PFSK-1 (cell line): Measurements from ENCODE around the gene MSANTD1.

Experiments used
- FOXP2 ChIP-seq: optimal IDR thresholded peaks from 2 replicates; pipeline ENCODE3; 2011; ENCODE audit warnings: borderline replicate concordance, control low read depth, inconsistent platforms; ENCODE audit not compliant: insufficient read depth; ENCODE audit errors: extremely low read length, extremely low read depth
- POLR2AphosphoS5 ChIP-seq: IDR thresholded peaks from 2 replicates; pipeline ENCODE4 v1.6.1; 2012; ENCODE audit warnings: low read depth, mild to moderate bottlenecking, control low read depth, low read length, moderate library complexity
- REST ChIP-seq, 2 experiments: IDR thresholded peaks; 2 replicates each; pipeline versions ENCODE4 v1.6.1 to v1.8.0; 2011 to 2012; ENCODE audit warnings: low read depth in 2 of 2, low read length in 2 of 2, control low read depth in 1 of 2, inconsistent platforms in 1 of 2, mild to moderate bottlenecking in 1 of 2, moderate library complexity in 1 of 2; ENCODE audit not compliant: insufficient read depth in 1 of 2
- SIN3A ChIP-seq: IDR thresholded peaks from 2 replicates; pipeline ENCODE4 v1.6.1; 2012; ENCODE audit warnings: mild to moderate bottlenecking, low read length, moderate library complexity, borderline replicate concordance; ENCODE audit not compliant: insufficient read depth
- TAF1 ChIP-seq: IDR thresholded peaks from 2 replicates; pipeline ENCODE4 v1.6.1; 2012; ENCODE audit warnings: low read length, control low read depth, borderline replicate concordance; ENCODE audit not compliant: insufficient read depth

The MSANTD1 gene

GRCh38 chr4:3248178-3248480, 830 bp upstream of the MSANTD1 start:
- TF ChIP-seq POLR2AphosphoS5 (no peak), REST (IDR thresholded peaks at IDR 0.05; ENCODE audit: insufficient read depth in 1 of 2, low read depth in 2 of 2, low read length in 2 of 2) (no peak), TAF1 (no peak), FOXP2 (no peak), SIN3A (no peak)

- TF ChIP-seq REST (IDR thresholded peaks at IDR 0.05; ENCODE audit: insufficient read depth in 1 of 2, low read depth in 2 of 2, low read length in 2 of 2): no peak
- TF ChIP-seq POLR2AphosphoS5: no peak
- TF ChIP-seq TAF1: no peak
- no peak for TF ChIP-seq SIN3A
Observed at GRCh38 chr4:3249711-3250437, 915 bp downstream of the MSANTD1 start.

GRCh38 chr4:3250438-3250955, 1.5 kb downstream of the MSANTD1 start:
- TF ChIP-seq TAF1: no peak
- TF ChIP-seq SIN3A: no peak
- TF ChIP-seq POLR2AphosphoS5: no peak
- TF ChIP-seq REST (IDR thresholded peaks at IDR 0.05; ENCODE audit: insufficient read depth in 1 of 2, low read depth in 2 of 2, low read length in 2 of 2): no peak
- no peak for TF ChIP-seq FOXP2

- TF ChIP-seq REST (IDR thresholded peaks at IDR 0.05; ENCODE audit: insufficient read depth in 1 of 2, low read depth in 2 of 2, low read length in 2 of 2) (no peak), POLR2AphosphoS5 (no peak), SIN3A (no peak)
Observed at GRCh38 chr4:3250956-3251690, 2.2 kb downstream of the MSANTD1 start.
